ENCODE results near the gene SWSAP1. TPM values are rescaled to one million over a fixed set of nuclear protein-coding genes. Genes with fewer than 3 reads are reported as not detected.

Gene SWSAP1
- total RNA-seq, 1 experiment from 2014 or later = 2.5 TPM

GRCh38 chr19:11421371-11422098, 47.1 kb downstream of the SWSAP1 start:
- no peak overlapping the region for H2AFZ ChIP-seq (ENCODE audit: low read depth, low read length, poor library complexity, severe bottlenecking)

More at GRCh38 chr19:11421371-11422098, 47.1 kb downstream of the SWSAP1 start:
- no peak overlapping the region for H3K4me3 ChIP-seq (replicated peaks in 1 of 2; ENCODE audit: low read depth in 1 of 2, low read length in 2 of 2)
- ChIA-PET RAD21 (ENCODE audit: low non-redundant PET in 1 of 2, low total read pairs in 2 of 2, uncharacterized antibody in 2 of 2, unreplicated experiment in 2 of 2) (no interaction called here), CTCF (interaction anchor here (1.0 to 2.1 kb wide), 3 partner anchors 14 to 40 kb away, joined by 4 to 6 read pairs (median 5); partner anchors contain the start of genes ODAD3 and PRKCSH), POLR2A (interaction anchor here (0.9 kb wide), 1 partner anchor 40 kb away, joined by 3 read pairs; no protein-coding TSS in a partner anchor)
- H3K9ac ChIP-seq (ENCODE audit: low read length) = no peak overlapping the region
- ATAC-seq (peak; percentile 21; the same call in 1 of the 2 replicates), DNase-seq (ENCODE audit: low read depth, low spot score) (no peak)
- H3K9me2 ChIP-seq (ENCODE audit: insufficient read depth) = no peaks in the 10 kb centered on the region
- H3K27me3 ChIP-seq (ENCODE audit: insufficient read depth, low read length) = no peaks in the 10 kb centered on the region
- intact Hi-C loops (cut with micrococcal nuclease) = no loop called here
- no peaks in the 10 kb centered on the region for H4K20me1 ChIP-seq (ENCODE audit: insufficient read depth)
- H3K27ac ChIP-seq (ENCODE audit: low read depth, low read length) = no peak overlapping the region
- H3K9me3 ChIP-seq (ENCODE audit: control insufficient read depth in 1 of 2, insufficient read depth in 1 of 2, low read depth in 1 of 2, low read length in 2 of 2) = no peaks in the 10 kb centered on the region
- peaks cover 9 to 16% of the 10 kb centered on the region in 2 experiments for H3K4me1 ChIP-seq (ENCODE audit: control insufficient read depth in 1 of 2, insufficient read depth in 2 of 2, low read length in 2 of 2)
- TF ChIP-seq CTCF (IDR thresholded peaks at IDR 0.05 in 2 of 3, conservative IDR thresholded peaks at IDR 0.05 in 1 of 3; ENCODE audit: borderline replicate concordance in 1 of 3, insufficient read depth in 1 of 3, low read depth in 2 of 3, low read length in 2 of 3) (no peak), CEBPB (IDR thresholded peaks at IDR 0.05; ENCODE audit: low read depth) (no peak)
- no peak overlapping the region for H3K4me2 ChIP-seq (ENCODE audit: low read length)
- no peaks in the 10 kb centered on the region for H3K79me2 ChIP-seq (ENCODE audit: insufficient read depth, low read length)
- no TSS peak for BruUV-seq (replicated peaks)
- H3K36me3 ChIP-seq (ENCODE audit: control insufficient read depth in 1 of 2, insufficient read depth in 2 of 2, low read length in 2 of 2) = no peaks in the 10 kb centered on the region; a peak in 1 of 4 replicates
